AG09309 (cell line): ENCODE results near the gene APOL2.
"Not testable (repeated sequence)": the region's sequence is repeated elsewhere in the genome, so short reads cannot be mapped to it uniquely, and the experiment has no call there.

ENCODE experiments used
- DNase-seq: peaks from one replicate; pipeline ENCODE4 v3.0.0-alpha.2; 2010; ENCODE audit warnings: low read depth
- H3K4me3 ChIP-seq: 2 replicates; pipeline ENCODE4 v1.5.1; 2011; ENCODE audit warnings: mild to moderate bottlenecking, low read depth, low read length, moderate library complexity; ENCODE audit not compliant: control insufficient read depth
- CTCF ChIP-seq: IDR thresholded peaks from 2 replicates; pipeline ENCODE4 v1.5.1; 2011; ENCODE audit warnings: mild to moderate bottlenecking, low read depth, low read length, inconsistent platforms; ENCODE audit not compliant: insufficient read depth, control insufficient read depth; ENCODE audit errors: missing control alignments

Gene APOL2

GRCh38 chr22:36284171-36284571, 44.8 kb upstream of the APOL2 start:
- no peak for TF ChIP-seq CTCF
- no peak overlapping the region for H3K4me3 ChIP-seq
- DNase-seq, result no peak

GRCh38 chr22:36282328-36282831, 43.1 kb upstream of the APOL2 start:
- TF ChIP-seq CTCF, result no peak
- no peak for DNase-seq
- H3K4me3 ChIP-seq, result no peak overlapping the region

- H3K4me3 ChIP-seq, result no peak overlapping the region
- no peak for DNase-seq
- no peak for TF ChIP-seq CTCF
These were observed 42.5 kb upstream of the APOL2 start for GRCh38 chr22:36281781-36282327.

GRCh38 chr22:36280379-36280778, 41.1 kb upstream of the APOL2 start:
- DNase-seq, result no peak
- H3K4me3 ChIP-seq, result no peak overlapping the region
- no peak for TF ChIP-seq CTCF

- no peak for TF ChIP-seq CTCF
- DNase-seq, result no peak
- no peak overlapping the region for H3K4me3 ChIP-seq
These were observed 39.9 kb upstream of the APOL2 start for GRCh38 chr22:36279219-36279666.

- H3K4me3 ChIP-seq, result no peak overlapping the region
- peak; percentile 80 for TF ChIP-seq CTCF
- no peak for DNase-seq
These were observed 38.4 kb upstream of the APOL2 start for GRCh38 chr22:36277482-36278291.

- no peak overlapping the region for H3K4me3 ChIP-seq
- no peak for DNase-seq
- TF ChIP-seq CTCF, result no peak
These were observed 35.2 kb upstream of the APOL2 start for GRCh38 chr22:36274531-36274930.

- DNase-seq, H3K4me3 ChIP-seq: not testable (repeated sequence)
These were observed 32.6 kb upstream of the APOL2 start for GRCh38 chr22:36271951-36272350.

- H3K4me3 ChIP-seq, DNase-seq: not testable (repeated sequence)
These were observed 31.9 kb upstream of the APOL2 start for GRCh38 chr22:36271231-36271630.
